ENCODE data around the gene PARD3.

PARD3 gene

DNA sequence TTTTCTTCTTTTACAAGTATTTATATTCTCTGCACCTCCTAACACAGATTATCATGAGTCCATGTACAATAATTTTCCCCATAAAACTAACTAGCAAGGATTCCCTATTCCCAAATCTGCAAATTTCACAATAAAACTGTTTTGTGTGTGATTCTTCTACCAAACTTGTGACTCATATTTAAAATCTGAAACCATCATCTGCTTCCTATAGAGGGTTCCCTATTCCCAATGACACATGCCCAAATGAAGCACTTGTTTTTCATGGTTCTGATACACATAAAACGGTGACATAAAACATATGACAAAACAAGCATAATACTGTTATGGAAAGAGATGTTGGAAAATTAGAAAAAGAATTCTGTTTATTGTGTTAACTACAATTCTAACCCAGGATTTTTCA, 657.6 kb downstream of the PARD3 start:
- in situ Hi-C loops (cut with MboI; ENCODE audit: low sequenced_read_pairs) = no loop called here

DNA sequence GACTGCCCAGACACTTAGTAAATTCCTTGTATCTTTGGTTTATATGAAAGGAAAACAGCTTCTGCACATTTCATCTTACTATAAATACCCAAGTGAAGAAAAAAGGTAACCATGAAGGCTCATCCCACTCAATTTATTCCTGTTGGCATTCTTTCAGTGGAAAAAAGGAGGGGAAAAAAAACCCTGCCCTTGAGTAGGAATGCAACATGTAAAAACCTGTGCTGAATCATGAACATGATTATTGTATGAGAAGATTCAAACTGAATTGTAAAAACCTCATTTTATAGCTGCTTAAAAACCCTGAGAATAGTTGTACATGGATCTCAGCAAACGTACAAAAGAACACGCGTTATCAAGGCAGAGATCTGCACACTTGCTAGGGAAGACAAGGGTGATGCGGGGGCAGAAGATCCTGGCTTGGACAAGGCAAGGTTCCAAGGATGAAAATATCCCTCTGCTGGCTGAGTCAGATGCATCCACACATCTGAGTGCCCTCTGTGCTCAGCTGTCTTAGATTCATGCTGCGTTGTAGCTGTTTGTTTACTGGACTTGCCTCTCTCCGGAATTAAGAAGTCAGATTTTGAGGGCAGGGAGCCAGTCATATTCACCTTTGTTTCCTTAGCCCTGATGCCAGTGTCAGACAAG, 658.2 kb downstream of the PARD3 start:
- in situ Hi-C loops (cut with MboI; ENCODE audit: low sequenced_read_pairs) = no loop called here

DNA sequence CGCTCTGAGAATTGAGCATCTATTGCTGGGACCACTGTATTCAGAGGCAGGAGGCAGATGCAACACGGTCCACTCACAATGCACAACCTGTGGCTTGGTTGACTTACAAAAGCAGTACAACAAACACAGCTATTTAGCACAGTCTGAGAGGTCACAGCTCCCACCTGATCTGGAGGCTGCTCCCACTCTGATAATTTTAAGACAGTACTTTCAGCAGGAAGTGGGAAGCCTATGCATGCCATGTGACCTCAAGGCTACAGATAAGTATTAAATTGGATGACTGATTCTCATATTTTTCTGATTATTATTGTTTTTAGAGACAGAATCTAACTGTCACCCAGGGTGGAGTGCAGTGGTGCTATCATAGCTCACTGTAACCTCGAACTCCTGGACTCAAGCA, 659.3 kb downstream of the PARD3 start:
- in situ Hi-C loops (cut with MboI; ENCODE audit: low sequenced_read_pairs) = no loop called here

DNA sequence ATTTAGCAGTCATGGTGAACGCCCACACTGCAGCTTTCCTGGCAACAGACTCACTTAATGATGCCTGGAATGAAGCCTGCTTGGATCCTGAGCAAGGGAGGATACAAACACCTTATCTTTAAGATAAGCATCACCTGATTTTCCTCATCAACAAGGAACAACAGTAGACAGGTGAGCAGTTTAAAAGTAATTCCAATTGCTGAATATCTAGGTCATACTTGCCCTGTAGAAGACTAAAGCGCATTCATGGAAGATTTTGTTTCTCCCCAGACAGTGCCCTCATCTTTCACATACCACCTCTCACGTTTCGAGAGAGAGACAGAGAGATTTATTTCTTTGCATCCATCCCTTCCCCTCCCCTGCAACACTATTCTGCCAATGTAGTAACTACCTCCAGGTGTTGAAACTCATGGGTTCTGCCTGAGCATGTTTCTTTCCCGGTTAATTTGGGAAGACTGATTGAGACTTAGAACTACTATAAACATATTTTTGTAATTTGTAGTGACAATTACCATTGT, 660.7 kb downstream of the PARD3 start:
- in situ Hi-C loops (cut with MboI; ENCODE audit: low sequenced_read_pairs) = no loop called here

DNA sequence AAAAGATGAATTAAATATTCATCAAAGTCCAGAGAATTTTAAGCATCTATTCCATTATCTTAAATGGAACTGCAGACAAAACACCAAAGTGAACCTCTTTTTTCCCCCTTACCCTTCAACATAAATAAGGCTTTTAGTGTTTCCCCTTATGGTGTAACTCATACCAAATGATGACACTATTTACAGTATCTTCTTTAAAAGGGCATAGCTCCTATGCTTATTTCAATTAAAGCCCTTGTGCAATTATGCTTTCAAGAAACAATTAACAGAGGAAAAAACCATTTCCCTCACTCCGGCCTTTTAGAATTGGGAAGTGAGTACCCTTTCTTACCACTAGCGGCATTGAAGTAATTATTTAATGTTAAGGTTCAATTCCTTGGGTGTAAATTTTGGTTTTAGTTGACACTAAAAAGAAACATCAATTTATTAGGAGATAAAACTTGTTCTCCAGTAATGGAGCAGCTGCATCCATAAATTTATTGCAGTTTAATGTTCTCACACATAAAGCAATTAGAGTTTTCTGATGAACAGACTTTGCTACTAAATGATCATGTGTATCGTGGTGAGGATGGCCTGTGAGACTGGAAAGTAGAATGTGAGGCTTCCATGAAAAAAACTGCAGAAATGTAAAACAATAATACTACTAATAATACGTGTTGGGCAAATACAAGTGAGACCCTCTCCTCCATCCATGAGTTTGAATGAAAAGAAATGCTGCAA, 661.3 kb downstream of the PARD3 start:
- in situ Hi-C loops (cut with MboI; ENCODE audit: low sequenced_read_pairs) = no loop called here

DNA sequence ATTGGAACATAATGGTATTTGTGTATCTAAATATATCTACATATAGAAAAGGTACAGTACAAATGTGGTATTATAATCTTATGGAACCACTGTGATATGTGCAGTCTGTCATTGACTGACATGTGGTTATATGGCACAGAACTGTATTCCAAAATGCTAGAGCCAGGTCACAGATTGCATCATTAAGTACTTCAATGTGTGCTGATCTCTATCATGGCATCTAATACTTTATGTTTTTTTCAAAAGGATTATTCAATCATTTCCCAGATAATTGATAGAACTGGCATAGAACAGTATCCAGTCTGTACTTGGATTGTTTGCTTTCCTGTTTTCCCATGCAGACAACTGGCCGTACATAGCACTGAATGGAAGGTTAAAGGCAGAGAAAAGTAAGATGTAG, 662.7 kb downstream of the PARD3 start:
- in situ Hi-C loops (cut with MboI; ENCODE audit: low sequenced_read_pairs) = no loop called here

DNA sequence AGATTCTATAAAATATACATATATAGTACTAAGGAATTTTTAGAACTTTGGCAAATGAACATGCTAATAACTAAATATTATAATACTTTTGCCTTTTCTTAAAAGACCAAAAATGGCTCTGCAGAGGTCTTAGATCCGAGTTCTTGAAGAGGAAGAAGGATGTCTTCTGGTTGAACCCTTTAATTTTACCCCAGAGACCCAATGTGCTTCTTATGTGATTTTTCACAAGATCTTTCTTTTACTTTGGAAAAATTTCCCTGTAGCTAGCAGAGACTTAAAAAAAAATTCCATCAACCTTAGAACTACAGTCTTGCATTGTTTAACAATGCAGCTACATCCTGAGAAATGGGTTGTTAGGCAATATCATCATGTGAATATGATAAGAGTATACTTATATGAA, 663.2 kb downstream of the PARD3 start:
- in situ Hi-C loops (cut with MboI; ENCODE audit: low sequenced_read_pairs) = no loop called here

DNA sequence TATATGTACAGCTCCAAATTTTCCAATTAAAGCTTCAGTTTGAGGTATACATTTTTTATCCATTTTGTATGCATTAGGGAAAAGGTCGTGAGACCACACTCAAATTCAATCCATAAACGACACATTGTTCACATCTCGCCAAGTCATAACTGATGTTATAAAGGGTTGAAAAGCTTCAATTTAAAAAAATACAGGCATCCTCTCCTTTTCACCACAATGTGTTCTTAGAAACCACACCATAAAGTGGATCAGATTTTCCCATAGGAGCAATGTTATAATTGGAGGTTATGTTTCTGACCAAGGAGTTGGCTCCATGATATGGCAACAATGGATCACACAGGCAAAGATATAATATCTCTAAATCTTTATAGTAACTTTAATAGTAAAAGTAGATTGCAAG, 663.6 kb downstream of the PARD3 start:
- in situ Hi-C loops (cut with MboI; ENCODE audit: low sequenced_read_pairs) = no loop called here

DNA sequence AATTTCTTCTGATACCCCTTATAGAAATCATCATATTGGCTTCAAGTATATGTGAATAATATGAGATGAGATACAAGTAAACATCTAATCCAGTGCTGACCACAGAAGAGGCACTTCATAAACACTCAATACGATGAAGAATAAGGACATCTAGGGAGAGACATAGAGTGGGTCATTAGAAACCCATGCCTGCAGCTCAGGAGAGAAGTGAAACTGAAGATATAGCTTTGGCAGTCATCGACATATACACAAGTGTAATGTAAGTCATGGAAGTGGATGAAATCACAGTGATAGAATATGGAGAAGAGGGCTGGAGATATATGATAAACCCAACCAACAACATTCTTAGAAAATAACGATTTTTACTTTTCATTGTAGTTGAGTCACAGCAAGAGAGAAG, 665.0 kb downstream of the PARD3 start:
- in situ Hi-C loops (cut with MboI; ENCODE audit: low sequenced_read_pairs) = no loop called here

DNA sequence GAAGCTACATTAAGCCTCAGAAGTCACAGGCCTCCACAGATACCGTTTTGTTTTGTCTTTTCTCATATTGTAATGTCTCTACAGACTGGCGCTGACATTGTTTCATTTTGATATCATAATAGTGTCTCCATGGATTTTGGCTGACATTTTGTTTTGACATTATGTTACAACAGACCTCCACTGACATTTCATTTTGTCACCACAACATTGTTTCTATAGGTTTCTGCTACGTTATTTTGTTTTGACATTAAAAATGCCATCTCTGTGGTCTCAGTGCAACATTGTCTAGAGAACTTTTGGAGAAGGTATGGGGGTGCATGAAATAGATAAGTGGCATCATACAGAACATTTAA, 666.8 kb downstream of the PARD3 start:
- in situ Hi-C loops (cut with MboI; ENCODE audit: low sequenced_read_pairs) = no loop called here

DNA sequence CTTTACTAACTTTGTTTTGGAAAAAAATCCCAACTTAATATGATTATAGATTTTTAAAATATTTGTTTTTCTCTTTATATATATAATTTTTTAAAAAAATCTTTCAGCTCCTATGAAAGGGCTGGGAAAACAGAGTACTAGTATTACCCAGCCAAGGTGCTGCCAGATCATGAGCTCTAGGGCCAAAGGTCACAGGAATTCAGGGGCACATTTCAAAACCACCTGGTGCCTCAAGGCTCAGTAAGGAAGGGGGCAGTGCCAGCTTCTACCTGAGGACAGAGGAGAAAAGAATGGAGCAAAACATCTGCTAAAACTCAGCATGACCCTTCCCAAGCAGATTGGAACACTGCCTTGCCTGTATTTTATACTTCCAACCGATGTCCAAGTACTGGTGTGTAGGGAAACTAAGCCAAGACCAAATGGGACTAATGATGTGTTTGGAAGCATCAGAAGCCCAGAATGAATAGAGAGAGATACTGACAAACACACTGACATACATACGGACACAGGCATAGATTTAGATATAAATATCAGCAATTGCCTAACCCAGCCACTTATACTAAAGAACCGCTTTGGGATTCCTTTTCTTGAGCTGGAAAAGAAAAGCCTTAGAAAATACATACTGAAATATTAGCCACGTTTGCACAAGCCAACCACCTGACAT, 667.3 kb downstream of the PARD3 start:
- in situ Hi-C loops (cut with MboI; ENCODE audit: low sequenced_read_pairs) = no loop called here

DNA sequence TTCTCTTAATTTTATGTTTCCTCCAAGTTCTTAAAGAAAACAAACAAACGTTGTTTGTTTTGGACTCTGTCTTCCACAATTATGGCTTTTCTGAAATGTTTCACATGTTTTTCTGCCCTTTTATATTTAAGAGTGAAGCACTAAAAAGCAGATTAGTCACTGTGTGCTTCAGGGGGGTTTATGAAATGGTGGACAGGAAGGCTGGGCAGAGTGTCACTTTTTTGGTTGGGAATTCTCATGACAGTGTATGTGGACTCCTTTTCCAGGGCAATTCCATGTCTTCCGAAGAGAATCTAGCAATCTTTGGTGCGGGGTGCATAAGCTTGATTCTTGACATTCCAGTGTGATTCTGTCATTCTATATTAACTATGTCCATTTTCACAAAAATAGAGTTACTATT, 669.4 kb downstream of the PARD3 start:
- in situ Hi-C loops (cut with MboI; ENCODE audit: low sequenced_read_pairs) = no loop called here

DNA sequence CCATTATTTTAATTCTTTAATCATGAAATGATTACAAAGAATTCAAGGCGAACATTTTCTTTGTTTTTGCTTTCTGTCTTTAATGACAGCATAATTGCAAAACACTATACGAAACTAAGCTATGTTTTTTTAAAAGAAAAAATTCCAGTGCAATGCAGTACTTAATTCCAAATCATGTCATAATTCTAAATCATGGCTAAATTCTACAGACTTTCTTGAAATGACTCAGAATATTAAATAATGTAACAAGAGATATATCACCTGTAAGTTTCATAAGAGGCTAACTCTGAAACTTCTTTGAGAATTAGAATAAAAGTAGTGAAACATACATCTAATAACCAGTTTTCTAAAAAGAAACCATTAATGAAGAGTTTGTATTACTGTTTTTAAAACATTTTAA, 671.6 kb downstream of the PARD3 start:
- in situ Hi-C loops (cut with MboI; ENCODE audit: low sequenced_read_pairs) = no loop called here

DNA sequence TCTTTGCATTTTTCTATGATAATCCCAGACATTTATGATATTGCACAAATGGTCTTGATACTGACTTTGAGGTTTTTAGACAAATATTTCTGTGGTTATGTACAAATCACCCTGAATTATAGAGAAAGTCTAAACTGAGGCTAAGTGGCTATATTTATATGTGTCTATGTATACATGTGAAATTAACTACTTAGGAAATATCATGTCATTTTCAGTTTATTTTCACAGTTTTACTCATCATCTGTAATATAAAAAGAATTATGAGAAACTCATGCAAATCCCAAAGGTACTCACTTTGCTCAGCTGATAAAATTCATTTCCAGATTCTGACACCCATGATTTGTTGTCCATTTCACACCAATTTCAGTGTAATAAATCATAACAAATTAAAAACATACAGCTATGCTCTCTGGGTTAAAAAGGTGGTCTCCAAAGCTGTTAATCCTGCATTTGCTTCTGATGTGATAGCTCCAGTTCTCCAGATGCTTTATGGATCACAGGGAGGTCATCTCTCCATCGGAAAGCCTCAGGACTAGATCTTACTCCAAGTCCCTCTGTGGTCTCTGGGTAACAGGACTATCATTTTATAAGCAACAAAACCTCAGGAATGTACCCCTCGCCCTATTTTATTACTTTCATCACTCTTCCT, 673.9 kb downstream of the PARD3 start:
- in situ Hi-C loops (cut with MboI; ENCODE audit: low sequenced_read_pairs) = no loop called here

DNA sequence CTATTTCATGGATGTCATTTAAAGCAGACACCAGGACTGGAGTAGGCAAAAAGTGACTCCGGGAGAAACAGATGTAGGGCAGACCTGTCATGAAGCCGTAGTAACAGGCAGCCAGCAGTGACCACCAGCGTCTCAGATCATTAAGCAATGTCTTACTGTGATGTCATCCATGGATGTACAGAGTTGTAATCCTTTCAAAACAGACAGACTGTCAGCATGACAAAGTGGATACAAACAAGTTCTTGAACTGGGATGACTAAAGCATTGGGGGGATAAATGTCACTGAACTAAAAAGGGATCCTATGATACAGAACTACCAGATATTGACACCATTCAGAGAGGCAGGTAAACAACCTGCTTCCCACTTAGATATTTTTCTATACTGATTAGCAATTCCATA, 675.5 kb downstream of the PARD3 start:
- in situ Hi-C loops (cut with MboI; ENCODE audit: low sequenced_read_pairs) = no loop called here

DNA sequence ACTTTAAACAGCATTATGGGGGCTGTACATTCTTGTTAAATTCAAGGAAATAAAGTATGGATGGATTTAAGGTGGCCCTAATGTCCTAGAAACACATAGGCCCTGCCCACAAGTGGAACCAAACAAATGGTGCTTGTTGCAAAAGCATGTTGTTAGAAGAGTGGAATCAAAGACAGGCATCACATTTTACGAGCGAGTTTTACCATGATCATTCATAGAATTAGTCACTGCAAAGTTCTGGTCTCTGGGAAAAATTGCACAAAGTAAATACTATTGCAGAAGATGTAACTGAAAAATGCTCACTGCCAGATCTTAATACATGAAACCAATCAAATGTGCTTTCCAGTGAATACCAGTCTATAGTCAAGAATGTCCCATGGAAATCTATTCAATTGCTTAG, 677.1 kb downstream of the PARD3 start:
- in situ Hi-C loops (cut with MboI; ENCODE audit: low sequenced_read_pairs) = no loop called here

DNA sequence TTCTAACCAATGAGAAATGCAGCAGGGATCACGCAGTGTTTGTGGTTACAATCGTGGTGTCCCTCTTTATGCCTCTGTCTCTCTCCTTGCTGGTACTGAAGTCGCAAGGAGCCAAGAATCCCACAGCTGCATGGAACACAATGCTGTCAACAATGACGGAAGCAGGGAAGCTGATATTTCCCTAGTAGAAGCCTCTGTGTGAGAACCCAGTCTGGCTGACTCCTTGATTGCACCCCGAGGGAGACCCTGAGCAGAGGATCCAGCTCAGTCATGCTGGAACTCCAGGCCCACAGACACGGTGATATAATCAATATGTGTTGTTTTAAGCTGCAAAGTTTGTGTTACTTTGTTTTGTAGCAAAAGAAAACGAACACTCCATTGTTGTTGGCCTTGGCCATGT, 677.9 kb downstream of the PARD3 start:
- in situ Hi-C loops (cut with MboI; ENCODE audit: low sequenced_read_pairs) = no loop called here

DNA sequence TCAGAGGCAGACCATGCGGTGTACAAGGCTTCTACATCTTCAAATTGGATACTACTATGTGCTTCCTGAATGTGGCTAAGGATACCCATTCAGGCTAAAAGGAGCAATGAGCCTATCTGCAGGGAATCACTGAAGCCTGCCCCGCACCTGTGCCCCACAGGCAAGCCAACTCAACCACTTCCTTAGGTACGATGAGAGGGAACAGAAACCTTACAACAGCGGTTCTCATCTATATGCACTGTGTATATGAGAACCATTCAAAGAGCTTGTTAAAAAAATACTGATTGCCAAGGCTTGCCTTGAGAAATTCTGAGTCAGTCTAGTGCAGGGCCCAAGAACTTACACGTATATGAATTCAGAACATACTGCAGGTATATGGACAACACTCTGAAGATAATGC, 679.6 kb downstream of the PARD3 start:
- in situ Hi-C loops (cut with MboI; ENCODE audit: low sequenced_read_pairs) = no loop called here

DNA sequence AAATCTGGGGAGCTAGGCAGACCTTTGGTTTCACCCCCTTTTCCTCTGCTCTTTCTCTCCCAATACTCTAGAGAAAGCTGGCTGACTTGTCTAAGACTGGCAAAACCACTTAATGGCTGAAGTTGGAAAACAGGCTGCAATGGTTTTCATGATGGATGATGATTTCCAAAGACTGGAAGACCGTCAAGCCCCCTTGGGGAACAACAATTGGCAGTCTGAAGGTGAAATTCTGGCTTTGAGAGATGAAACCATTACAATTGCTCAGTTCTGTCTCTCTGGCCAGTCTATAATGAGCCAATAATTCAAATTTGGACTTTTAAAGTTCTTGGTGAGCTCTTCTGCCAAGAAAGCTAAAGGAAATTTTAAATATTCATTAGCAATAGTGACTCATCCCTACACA, 680.5 kb downstream of the PARD3 start:
- in situ Hi-C loops (cut with MboI; ENCODE audit: low sequenced_read_pairs) = no loop called here

DNA sequence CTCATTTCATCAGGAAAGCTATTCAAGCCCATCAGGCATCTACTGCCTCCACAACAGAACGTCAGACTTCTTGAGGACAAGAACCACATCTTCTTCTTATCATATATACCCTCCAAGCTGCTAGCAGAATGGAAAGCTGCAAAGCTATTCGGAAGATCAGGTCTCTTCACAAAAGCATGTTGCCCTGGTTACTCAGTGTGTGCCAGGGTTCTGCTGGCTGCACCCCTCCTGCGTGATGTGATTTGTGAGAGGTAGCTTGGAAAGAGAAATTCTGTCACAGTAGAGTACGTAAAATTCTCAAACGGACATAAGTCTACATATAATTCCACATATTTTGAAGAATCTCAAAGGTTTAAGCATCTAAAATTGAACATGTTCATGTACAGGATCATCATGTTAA, 681.7 kb downstream of the PARD3 start:
- in situ Hi-C loops (cut with MboI; ENCODE audit: low sequenced_read_pairs) = no loop called here

DNA sequence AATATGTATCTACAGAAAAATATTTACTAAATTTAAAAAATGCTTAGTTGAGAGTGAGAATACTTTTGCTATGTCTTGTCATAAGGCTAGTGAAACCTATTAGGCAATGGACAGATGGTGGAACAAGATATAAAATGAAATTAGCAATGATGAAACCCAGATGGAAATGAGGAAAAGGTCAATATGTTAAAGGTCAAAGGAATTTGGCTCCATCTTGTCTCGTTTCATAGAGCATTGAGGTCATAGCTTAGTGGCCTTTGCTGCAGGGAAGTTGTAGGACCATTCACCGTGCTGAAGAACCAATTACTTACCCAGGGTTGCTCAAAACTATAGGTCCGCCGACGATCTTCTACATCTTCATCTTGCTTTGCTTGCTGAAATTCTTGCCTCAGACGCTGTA, 683.9 kb downstream of the PARD3 start:
- in situ Hi-C loops (cut with MboI; ENCODE audit: low sequenced_read_pairs) = no loop called here

DNA sequence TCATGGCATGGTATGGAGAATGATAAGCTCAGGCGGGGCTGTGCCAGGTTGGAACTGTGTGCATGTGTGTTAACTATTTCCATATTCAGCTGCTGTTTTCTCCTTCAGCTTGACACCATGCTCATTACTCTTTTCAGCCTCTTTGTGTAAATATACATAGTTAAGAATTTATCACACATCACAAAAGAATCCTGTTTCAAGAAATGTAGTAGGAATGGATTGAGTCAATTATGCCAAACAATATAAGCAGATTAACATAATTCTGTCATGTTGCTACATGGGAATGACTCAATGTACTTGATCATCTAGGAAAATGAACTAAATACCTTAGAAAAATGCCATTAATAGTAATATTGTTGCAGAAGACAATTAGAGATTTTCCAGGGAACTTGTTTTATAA, 687.4 kb downstream of the PARD3 start:
- in situ Hi-C loops (cut with MboI; ENCODE audit: low sequenced_read_pairs) = no loop called here
